ENCODE results near the gene VPS18.

DNA sequence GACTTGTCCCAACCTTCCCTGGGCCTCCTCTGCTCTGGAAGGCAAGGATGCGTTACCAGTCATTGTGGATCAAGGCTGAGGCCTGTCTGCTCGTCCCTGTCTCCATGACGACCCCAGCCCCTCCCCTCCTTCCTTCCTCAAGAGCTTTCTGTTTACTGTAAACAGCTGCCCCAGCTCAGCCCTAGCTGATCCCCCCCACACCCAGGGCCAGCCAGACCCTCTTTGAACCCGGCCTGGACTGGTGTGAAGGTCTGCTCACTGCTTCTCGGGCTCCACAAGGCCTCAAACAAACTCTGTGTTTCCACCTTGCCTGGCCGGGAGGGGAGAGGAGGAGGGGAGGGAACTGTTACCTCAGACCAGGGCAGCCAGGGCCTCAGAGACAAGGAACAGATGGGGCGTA lies 16.9 kb downstream of the VPS18 start:
- TF ChIP-seq GATA3 (IDR thresholded peaks at IDR 0.05; ENCODE audit: low read depth, low read length) (no peak), GATA2 (IDR thresholded peaks at IDR 0.05; ENCODE audit: low read depth, low read length) (no peak)

Measured in SH-SY5Y (cell line).